CD4-positive, alpha-beta memory T cell (primary cell): Measurements from ENCODE around the gene CALN1. TPM values are rescaled to one million over a fixed set of nuclear protein-coding genes. Genes with fewer than 3 reads are reported as not detected.

Source experiments
- CTCF ChIA-PET: fragments of 350-600 bp; sonication (Branson Sonifier 250); formaldehyde crosslinking; loops from one replicate; lab custom pipeline; 2021; ENCODE audit warnings: inconsistent platforms; ENCODE audit not compliant: partially characterized antibody; lab: Charles Lee
- POLR2A ChIA-PET: fragments of 350-600 bp; sonication (Branson Sonifier 250); formaldehyde crosslinking; loops from one replicate; lab custom pipeline; 2021; ENCODE audit not compliant: partially characterized antibody; lab: Charles Lee
- DNase-seq, 5 donors: peaks; one replicate each; pipeline versions ENCODE4 v3.0.0 to v3.0.0-alpha.2; 2020 to 2022; ENCODE audit warnings: mixed read lengths in 1 of 5
- H3K27ac ChIP-seq: one replicate; pipeline ENCODE4 v1.7.0; 2013; ENCODE audit warnings: low read depth, low read length
- H3K27me3 ChIP-seq: 2 replicates; pipeline ENCODE4 v1.7.0; 2013; ENCODE audit warnings: mild to moderate bottlenecking, low read length, moderate library complexity; ENCODE audit not compliant: insufficient read depth
- H3K36me3 ChIP-seq: 2 replicates; pipeline ENCODE4 v1.7.0; 2013; ENCODE audit warnings: mild to moderate bottlenecking, low read length, moderate library complexity; ENCODE audit not compliant: insufficient read depth
- H3K4me1 ChIP-seq: 2 replicates; pipeline ENCODE4 v1.7.0; 2013; ENCODE audit warnings: mild to moderate bottlenecking, low read length, moderate library complexity; ENCODE audit not compliant: insufficient read depth
- H3K4me3 ChIP-seq, 2 donors: one replicate each; pipeline ENCODE4 v1.7.0; 2013; ENCODE audit warnings: low read length in 2 of 2, mild to moderate bottlenecking in 1 of 2
- H3K9me3 ChIP-seq, 2 donors: one replicate each; pipeline ENCODE4 v1.7.0; 2013; ENCODE audit warnings: low read length in 2 of 2, control low read depth in 1 of 2; ENCODE audit not compliant: control insufficient read depth in 1 of 2
- H3K27ac Mint-ChIP-seq, 7 donors: one replicate each; pipeline ENCODE4 v1.8.0; 2020 to 2021; ENCODE audit warnings: mixed read lengths in 7 of 7, mild to moderate bottlenecking in 6 of 7, inconsistent platforms in 3 of 7, moderate library complexity in 3 of 7
- H3K27me3 Mint-ChIP-seq, 2 donors: one replicate each; pipeline ENCODE4 v1.8.0; 2020 to 2021; ENCODE audit warnings: mixed read lengths in 2 of 2
- H3K36me3 Mint-ChIP-seq, 2 donors: one replicate each; pipeline ENCODE4 v1.8.0; 2020 to 2021; ENCODE audit warnings: mixed read lengths in 2 of 2, inconsistent platforms in 1 of 2, mild to moderate bottlenecking in 1 of 2
- H3K4me1 Mint-ChIP-seq, 4 donors: one replicate each; pipeline ENCODE4 v1.8.0; 2020 to 2021; ENCODE audit warnings: mixed read lengths in 4 of 4, mild to moderate bottlenecking in 1 of 4
- H3K4me3 Mint-ChIP-seq, 8 donors: one replicate each; pipeline ENCODE4 v1.8.0; 2020 to 2021; ENCODE audit warnings: mixed read lengths in 8 of 8, mild to moderate bottlenecking in 7 of 8, moderate library complexity in 6 of 8, inconsistent platforms in 3 of 8
- H3K9me3 Mint-ChIP-seq, 8 donors: one replicate each; pipeline ENCODE4 v1.8.0; 2020 to 2021; ENCODE audit warnings: mixed read lengths in 8 of 8, mild to moderate bottlenecking in 5 of 8, inconsistent platforms in 3 of 8, moderate library complexity in 1 of 8
- intact Hi-C: fragments of 100-400 bp; cut with micrococcal nuclease; formaldehyde crosslinking; loops from one replicate; pipeline ENCODE4 v1.15.1; 2023
- polyA plus RNA-seq, 2 donors: library from polyadenylated mRNA; unstranded; fragments of 300-500 nt; fragmentation: Illumina TruSeq; gene quantifications; one replicate each; pipeline ENCODE4 v1.2.3, GENCODE V29; 2021
- total RNA-seq, 2 experiments: library from RNA; stranded (reverse); gene quantifications; one replicate each; pipeline ENCODE4 v1.2.3, GENCODE V29; 2021

The CALN1 gene
- total and polyA plus RNA-seq, 4 experiments from 2014 or later: not detected

- no peaks in the 10 kb centered on the region for H3K36me3 ChIP-seq
- H3K4me1 Mint-ChIP-seq: no peaks in the 10 kb centered on the region
- no peak overlapping the region for H3K4me3 Mint-ChIP-seq
- no peaks in the 10 kb centered on the region for H3K4me1 ChIP-seq
- no peaks in the 10 kb centered on the region for H3K27me3 ChIP-seq
- peaks cover 3 to 23% (median 9%) of the 10 kb centered on the region in 8 donors for H3K9me3 Mint-ChIP-seq
- no peaks in the 10 kb centered on the region for H3K27me3 Mint-ChIP-seq
- CTCF ChIA-PET: no interaction called here
- DNase-seq: no peak
- POLR2A ChIA-PET: no interaction called here
- no peak overlapping the region for H3K27ac Mint-ChIP-seq
- no peak overlapping the region for H3K4me3 ChIP-seq
- no peaks in the 10 kb centered on the region for H3K36me3 Mint-ChIP-seq
- intact Hi-C loops: no loop called here
- no peaks in the 10 kb centered on the region for H3K9me3 ChIP-seq
- H3K27ac ChIP-seq: no peak overlapping the region
These were observed 392.7 kb downstream of the CALN1 start for GRCh38 chr7:72019436-72019835.

- H3K27me3 ChIP-seq: no peaks in the 10 kb centered on the region
- CTCF ChIA-PET: no interaction called here
- H3K36me3 ChIP-seq: no peaks in the 10 kb centered on the region
- Mint-ChIP-seq H3K27me3 (no peaks in the 10 kb centered on the region), H3K4me1 (no peaks in the 10 kb centered on the region), H3K4me3 (no peak overlapping the region), H3K27ac (no peak overlapping the region), H3K36me3 (no peaks in the 10 kb centered on the region), H3K9me3 (peaks cover 0 to 16% (median 6%) of the 10 kb centered on the region in 8 donors)
- H3K27ac ChIP-seq: no peak overlapping the region
- no peak overlapping the region for H3K4me3 ChIP-seq
- H3K4me1 ChIP-seq: no peaks in the 10 kb centered on the region
- intact Hi-C loops: no loop called here
- DNase-seq: no peak
- H3K9me3 ChIP-seq: no peaks in the 10 kb centered on the region
- POLR2A ChIA-PET: no interaction called here
These were observed 394.4 kb downstream of the CALN1 start for GRCh38 chr7:72017756-72018155.

- no peaks in the 10 kb centered on the region for H3K9me3 ChIP-seq
- no peaks in the 10 kb centered on the region for H3K4me1 ChIP-seq
- ChIA-PET CTCF (no interaction called here), POLR2A (no interaction called here)
- Mint-ChIP-seq H3K4me3 (no peak overlapping the region), H3K4me1 (no peaks in the 10 kb centered on the region), H3K27ac (no peak overlapping the region), H3K36me3 (no peaks in the 10 kb centered on the region), H3K27me3 (no peaks in the 10 kb centered on the region), H3K9me3 (peaks cover 0 to 13% (median 4%) of the 10 kb centered on the region in 8 donors)
- DNase-seq: no peak
- no peaks in the 10 kb centered on the region for H3K36me3 ChIP-seq
- intact Hi-C loops: no loop called here
- no peak overlapping the region for H3K4me3 ChIP-seq
- H3K27ac ChIP-seq: no peak overlapping the region
- H3K27me3 ChIP-seq: no peaks in the 10 kb centered on the region
These were observed 395.6 kb downstream of the CALN1 start for GRCh38 chr7:72016574-72016973.

- Histone ChIP-seq H3K27ac (no peak overlapping the region), H3K4me1 (no peaks in the 10 kb centered on the region), H3K9me3 (no peaks in the 10 kb centered on the region), H3K27me3 (no peaks in the 10 kb centered on the region), H3K36me3 (no peaks in the 10 kb centered on the region), H3K4me3 (no peak overlapping the region)
- ChIA-PET POLR2A (no interaction called here), CTCF (no interaction called here)
- intact Hi-C loops: no loop called here
- Mint-ChIP-seq H3K36me3 (no peaks in the 10 kb centered on the region), H3K4me3 (no peak overlapping the region), H3K9me3 (peaks cover 0 to 13% (median 1%) of the 10 kb centered on the region in 8 donors), H3K4me1 (no peaks in the 10 kb centered on the region), H3K27me3 (no peaks in the 10 kb centered on the region), H3K27ac (no peak overlapping the region)
- DNase-seq: no peak
These were observed 397.0 kb downstream of the CALN1 start for GRCh38 chr7:72015136-72015535.

- intact Hi-C loops: no loop called here
- no peak overlapping the region for H3K27ac Mint-ChIP-seq
- no peak overlapping the region for H3K4me3 ChIP-seq
- H3K9me3 Mint-ChIP-seq: peaks cover 0 to 9% (median 3%) of the 10 kb centered on the region in 8 donors
- no peaks in the 10 kb centered on the region for H3K27me3 ChIP-seq
- H3K4me3 Mint-ChIP-seq: no peak overlapping the region
- no peak for DNase-seq
- ChIA-PET POLR2A (no interaction called here), CTCF (no interaction called here)
- no peaks in the 10 kb centered on the region for H3K36me3 ChIP-seq
- H3K27me3 Mint-ChIP-seq: no peaks in the 10 kb centered on the region
- no peak overlapping the region for H3K27ac ChIP-seq
- H3K36me3 Mint-ChIP-seq: no peaks in the 10 kb centered on the region
- H3K4me1 Mint-ChIP-seq: no peaks in the 10 kb centered on the region
- no peaks in the 10 kb centered on the region for H3K9me3 ChIP-seq
- H3K4me1 ChIP-seq: no peaks in the 10 kb centered on the region
These were observed 405.1 kb downstream of the CALN1 start for GRCh38 chr7:72007018-72007417.

GRCh38 chr7:72003236-72003635, 408.9 kb downstream of the CALN1 start:
- no peak overlapping the region for H3K27ac ChIP-seq
- H3K27ac Mint-ChIP-seq: no peak overlapping the region
- H3K27me3 Mint-ChIP-seq: no peaks in the 10 kb centered on the region
- H3K36me3 ChIP-seq: no peaks in the 10 kb centered on the region
- no peaks in the 10 kb centered on the region for H3K9me3 ChIP-seq
- ChIA-PET CTCF (no interaction called here), POLR2A (no interaction called here)
- no peaks in the 10 kb centered on the region for H3K4me1 ChIP-seq
- no peaks in the 10 kb centered on the region for H3K36me3 Mint-ChIP-seq
- intact Hi-C loops: no loop called here
- no peaks in the 10 kb centered on the region for H3K27me3 ChIP-seq
- H3K9me3 Mint-ChIP-seq: peaks cover 0 to 8% (median 3%) of the 10 kb centered on the region in 8 donors
- no peak overlapping the region for H3K4me3 Mint-ChIP-seq
- DNase-seq: no peak
- no peak overlapping the region for H3K4me3 ChIP-seq
- H3K4me1 Mint-ChIP-seq: no peaks in the 10 kb centered on the region

GRCh38 chr7:71996141-71996540, 416.0 kb downstream of the CALN1 start:
- Mint-ChIP-seq H3K4me3 (no peak overlapping the region), H3K27ac (no peak overlapping the region), H3K36me3 (no peaks in the 10 kb centered on the region), H3K27me3 (no peaks in the 10 kb centered on the region), H3K9me3 (peaks cover 2 to 12% (median 4%) of the 10 kb centered on the region in 8 donors), H3K4me1 (no peaks in the 10 kb centered on the region)
- Histone ChIP-seq H3K4me1 (no peaks in the 10 kb centered on the region), H3K27me3 (no peaks in the 10 kb centered on the region), H3K36me3 (no peaks in the 10 kb centered on the region), H3K4me3 (no peak overlapping the region), H3K9me3 (no peaks in the 10 kb centered on the region), H3K27ac (no peak overlapping the region)
- ChIA-PET POLR2A (no interaction called here), CTCF (no interaction called here)
- DNase-seq: no peak
- intact Hi-C loops: no loop called here

- Histone ChIP-seq H3K4me1 (no peaks in the 10 kb centered on the region), H3K36me3 (no peaks in the 10 kb centered on the region), H3K27ac (no peak overlapping the region), H3K4me3 (no peak overlapping the region), H3K27me3 (no peaks in the 10 kb centered on the region), H3K9me3 (no peaks in the 10 kb centered on the region)
- intact Hi-C loops: no loop called here
- Mint-ChIP-seq H3K9me3 (peaks cover 3 to 12% (median 5%) of the 10 kb centered on the region in 8 donors), H3K4me1 (no peaks in the 10 kb centered on the region), H3K27me3 (no peaks in the 10 kb centered on the region), H3K4me3 (no peak overlapping the region), H3K36me3 (no peaks in the 10 kb centered on the region), H3K27ac (no peak overlapping the region)
- ChIA-PET CTCF (no interaction called here), POLR2A (no interaction called here)
- DNase-seq: no peak
These were observed 417.0 kb downstream of the CALN1 start for GRCh38 chr7:71995111-71995510.
